Left ventricle myocardium inferior (tissue), 1 donor: ENCODE measurements around the gene CDKL2. TPM values are rescaled to one million over a fixed set of nuclear protein-coding genes. Genes with fewer than 3 reads are reported as not detected.

Experiments
- DNase-seq: peaks from one replicate; pipeline ENCODE4 v3.0.0-alpha.2; 2020
- H3K27ac ChIP-seq: fragments of 200-600 bp; replicated peaks from 2 replicates; pipeline ENCODE4 v1.8.0; 2021
- H3K27me3 ChIP-seq: fragments of 200-600 bp; 2 replicates; pipeline ENCODE4 v1.8.0; 2021; ENCODE audit warnings: low read depth
- H3K36me3 ChIP-seq: fragments of 200-600 bp; 2 replicates; pipeline ENCODE4 v1.8.0; 2021
- H3K4me1 ChIP-seq: fragments of 200-600 bp; 2 replicates; pipeline ENCODE4 v1.8.0; 2021
- H3K4me3 ChIP-seq: fragments of 200-600 bp; 2 replicates; pipeline ENCODE4 v1.8.0; 2021; ENCODE audit warnings: mild to moderate bottlenecking, moderate library complexity
- H3K9me3 ChIP-seq: fragments of 200-600 bp; replicated peaks from 2 replicates; pipeline ENCODE4 v1.8.0; 2021
- intact Hi-C: fragments of 100-400 bp; cut with micrococcal nuclease; formaldehyde crosslinking; loops from one replicate; pipeline ENCODE4 v1.11.0; 2022
- total RNA-seq: library from RNA; stranded (reverse); fragmentation: NEBNext Ultra II Directional; extraction: Animal tissue kit (Norgen Biotek cat#: 25700); gene quantifications from one replicate; pipeline ENCODE4 v1.2.1, GENCODE V29; 2021
- TF ChIP-seq, protein P1 (sequence below): fragments of 200-600 bp; IDR thresholded peaks from 2 replicates; pipeline ENCODE4 v1.8.0; 2021; ENCODE audit warnings: antibody characterized with exemption, mild to moderate bottlenecking, borderline replicate concordance
- donor health status: DM: no; HTN: yes; CAD: no; lungs with severe emphysema.

The CDKL2 gene
- total RNA-seq, 1 donor from 2014 or later, result 0.11 TPM

DNA sequence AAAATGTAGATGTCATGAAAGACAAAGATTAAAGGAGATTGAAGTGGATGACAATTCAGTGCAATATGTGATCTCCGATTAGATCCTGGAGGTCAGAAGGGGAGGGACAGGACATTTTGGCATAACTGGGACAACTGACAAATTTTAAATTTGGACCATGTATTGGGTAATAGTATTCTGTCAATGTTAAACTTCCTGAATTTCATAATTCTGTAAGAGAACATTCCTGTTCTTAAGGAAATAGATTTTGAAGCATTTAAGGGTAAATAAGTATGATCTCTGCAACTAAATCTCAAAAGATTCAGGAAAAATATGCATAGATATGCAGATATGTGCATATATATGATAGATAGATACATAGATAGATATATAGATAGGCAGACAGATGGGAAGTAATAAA lies 63.4 kb downstream of the CDKL2 start:
- Histone ChIP-seq H3K27me3 (peaks cover 19% of the 10 kb centered on the region), H3K4me1 (no peaks in the 10 kb centered on the region), H3K27ac (no peak overlapping the region), H3K4me3 (no peak overlapping the region), H3K9me3 (no peaks in the 10 kb centered on the region), H3K36me3 (no peaks in the 10 kb centered on the region)
- intact Hi-C loops, result no loop called here
- TF ChIP-seq, protein P1, sequence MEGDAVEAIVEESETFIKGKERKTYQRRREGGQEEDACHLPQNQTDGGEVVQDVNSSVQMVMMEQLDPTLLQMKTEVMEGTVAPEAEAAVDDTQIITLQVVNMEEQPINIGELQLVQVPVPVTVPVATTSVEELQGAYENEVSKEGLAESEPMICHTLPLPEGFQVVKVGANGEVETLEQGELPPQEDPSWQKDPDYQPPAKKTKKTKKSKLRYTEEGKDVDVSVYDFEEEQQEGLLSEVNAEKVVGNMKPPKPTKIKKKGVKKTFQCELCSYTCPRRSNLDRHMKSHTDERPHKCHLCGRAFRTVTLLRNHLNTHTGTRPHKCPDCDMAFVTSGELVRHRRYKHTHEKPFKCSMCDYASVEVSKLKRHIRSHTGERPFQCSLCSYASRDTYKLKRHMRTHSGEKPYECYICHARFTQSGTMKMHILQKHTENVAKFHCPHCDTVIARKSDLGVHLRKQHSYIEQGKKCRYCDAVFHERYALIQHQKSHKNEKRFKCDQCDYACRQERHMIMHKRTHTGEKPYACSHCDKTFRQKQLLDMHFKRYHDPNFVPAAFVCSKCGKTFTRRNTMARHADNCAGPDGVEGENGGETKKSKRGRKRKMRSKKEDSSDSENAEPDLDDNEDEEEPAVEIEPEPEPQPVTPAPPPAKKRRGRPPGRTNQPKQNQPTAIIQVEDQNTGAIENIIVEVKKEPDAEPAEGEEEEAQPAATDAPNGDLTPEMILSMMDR, result no peak
- DNase-seq, result no peak

DNA sequence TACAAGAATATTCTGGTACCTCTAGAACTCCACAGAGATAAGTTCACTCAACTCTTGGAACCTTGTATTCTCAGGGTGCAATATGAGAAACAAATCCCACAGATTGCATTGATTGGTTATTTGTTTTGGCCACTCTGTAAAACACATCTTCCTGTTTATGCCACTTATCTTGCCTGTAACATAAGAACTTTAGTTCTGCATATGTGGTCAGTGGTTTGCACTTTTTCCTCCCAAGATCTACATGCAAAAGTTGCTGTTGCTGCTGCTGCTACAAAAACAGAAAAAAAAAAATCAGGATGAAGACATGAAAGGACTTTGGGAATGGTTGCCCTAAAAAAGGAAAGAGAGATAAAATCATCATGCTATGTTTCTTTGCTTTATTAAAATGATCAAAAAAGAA lies 64.8 kb downstream of the CDKL2 start:
- no peak overlapping the region for H3K4me3 ChIP-seq
- intact Hi-C loops, result no loop called here
- H3K4me1 ChIP-seq, result no peaks in the 10 kb centered on the region
- DNase-seq, result no peak
- peaks cover 19% of the 10 kb centered on the region for H3K27me3 ChIP-seq
- no peak overlapping the region for H3K27ac ChIP-seq
- TF ChIP-seq, protein P1, result no peak
- H3K36me3 ChIP-seq, result no peaks in the 10 kb centered on the region
- H3K9me3 ChIP-seq, result no peaks in the 10 kb centered on the region

DNA sequence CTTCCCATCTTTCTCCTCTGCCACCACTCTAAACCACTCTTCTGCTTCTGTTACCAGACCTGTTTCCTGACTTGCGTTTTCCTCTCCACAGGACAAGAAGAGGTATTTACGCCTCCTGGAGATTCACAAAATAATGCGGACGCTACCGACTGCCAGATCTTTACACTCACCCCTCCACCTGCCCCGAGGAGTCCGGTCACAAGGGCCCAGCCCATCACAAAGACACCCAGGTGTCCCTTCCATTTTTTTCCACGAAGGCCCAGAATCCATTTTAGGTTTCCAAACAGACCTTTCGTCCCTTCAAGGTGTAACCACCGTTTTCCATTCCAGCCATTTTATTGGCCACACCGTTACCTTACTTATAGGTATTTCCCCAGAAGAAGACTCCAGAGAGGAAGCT lies 66.3 kb downstream of the CDKL2 start:
- Histone ChIP-seq H3K4me1 (no peaks in the 10 kb centered on the region), H3K27me3 (peaks cover 17% of the 10 kb centered on the region), H3K4me3 (no peak overlapping the region), H3K27ac (no peak overlapping the region), H3K9me3 (no peaks in the 10 kb centered on the region), H3K36me3 (no peaks in the 10 kb centered on the region)
- intact Hi-C loops, result no loop called here
- TF ChIP-seq, protein P1, result no peak
- DNase-seq, result no peak

DNA sequence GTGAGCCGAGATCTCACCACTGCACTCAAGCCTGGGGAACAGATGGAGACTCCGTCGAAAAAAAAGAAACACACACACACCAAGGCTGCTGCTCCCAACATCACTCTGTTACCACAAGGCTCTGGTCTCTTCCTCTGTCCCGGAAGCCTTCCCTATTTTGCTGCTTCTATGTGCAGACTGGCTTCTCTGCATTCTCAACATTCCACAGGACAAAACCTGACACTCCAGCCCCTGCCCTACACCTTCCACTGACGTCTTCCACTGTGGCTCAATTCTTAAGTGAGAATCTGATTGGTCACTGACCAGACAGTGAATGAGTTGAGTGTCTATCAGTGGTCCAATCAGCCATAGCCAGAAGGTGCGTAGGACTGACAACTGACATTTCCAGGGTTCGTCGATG lies 68.5 kb downstream of the CDKL2 start:
- H3K4me3 ChIP-seq, result no peak overlapping the region
- TF ChIP-seq, protein P1, result no peak
- no peaks in the 10 kb centered on the region for H3K4me1 ChIP-seq
- intact Hi-C loops, result no loop called here
- no peaks in the 10 kb centered on the region for H3K9me3 ChIP-seq
- H3K27me3 ChIP-seq, result peaks cover 29% of the 10 kb centered on the region
- DNase-seq, result no peak
- H3K36me3 ChIP-seq, result no peaks in the 10 kb centered on the region
- H3K27ac ChIP-seq, result no peak overlapping the region

DNA sequence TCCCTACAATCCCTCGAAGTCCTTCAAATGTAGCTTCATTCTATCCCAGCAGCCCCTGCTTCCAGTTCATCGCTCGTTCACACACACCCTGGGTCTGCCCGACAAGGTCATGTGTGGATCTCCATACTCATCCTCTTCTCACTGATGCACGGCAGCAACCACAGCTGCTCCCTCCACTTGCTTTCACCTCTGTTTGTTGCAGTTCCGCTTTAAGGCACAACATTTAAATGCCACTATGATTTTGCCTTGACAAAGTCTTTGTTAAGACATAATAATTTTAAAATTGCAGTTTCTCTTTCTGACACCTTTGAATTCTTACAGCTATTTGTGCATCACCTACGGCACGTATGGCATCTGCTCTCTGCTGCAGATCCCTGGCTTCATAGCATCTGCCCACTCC lies 72.6 kb downstream of the CDKL2 start:
- no peak overlapping the region for H3K27ac ChIP-seq
- no peaks in the 10 kb centered on the region for H3K9me3 ChIP-seq
- no peak overlapping the region for H3K4me3 ChIP-seq
- DNase-seq, result no peak
- no peaks in the 10 kb centered on the region for H3K4me1 ChIP-seq
- TF ChIP-seq, protein P1, result no peak
- intact Hi-C loops, result no loop called here
- peaks cover 39% of the 10 kb centered on the region for H3K27me3 ChIP-seq
- H3K36me3 ChIP-seq, result no peaks in the 10 kb centered on the region
